Heart left ventricle (tissue), 16 donors: ENCODE data around the gene PFN4. TPM values are rescaled to one million over a fixed set of nuclear protein-coding genes. Genes with fewer than 3 reads are reported as not detected.
A peak's percentile ranks its signal among the peaks of the same experiment; 100 is the strongest.

Source experiments
- ATAC-seq, 4 donors: fragments of 200-7000 bp; cut with Tn5 transposase; one replicate each; pipeline ENCODE4 v1.9.1; 2020 to 2022; ENCODE audit warnings: moderate library complexity in 4 of 4, mild to moderate bottlenecking in 3 of 4, moderate number of reproducible peaks in 1 of 4
- DNase-seq, 5 donors: peaks; one replicate each; pipeline ENCODE4 v3.0.0-alpha.2; 2020
- H3K27ac ChIP-seq, 12 donors: fragments of 200-600 bp; sonication (generic) in 4 of 12; one replicate each; pipeline versions ENCODE4 v1.5.0 to v1.8.0; 2016 to 2022; ENCODE audit warnings: mild to moderate bottlenecking in 2 of 12
- H3K27me3 ChIP-seq, 9 donors: fragments of 200-600 bp; sonication (generic) in 2 of 9; one replicate each; pipeline versions ENCODE4 v1.5.1 to v1.8.0; 2016 to 2022; ENCODE audit warnings: mild to moderate bottlenecking in 3 of 9
- H3K36me3 ChIP-seq, 9 donors: fragments of 200-600 bp; sonication (generic) in 2 of 9; one replicate each; pipeline versions ENCODE4 v1.5.0 to v1.8.0; 2018 to 2022; ENCODE audit warnings: mild to moderate bottlenecking in 2 of 9
- H3K4me1 ChIP-seq, 12 donors: fragments of 200-600 bp; sonication (generic) in 4 of 12; one replicate each; pipeline versions ENCODE4 v1.5.0 to v1.8.0; 2016 to 2022; ENCODE audit warnings: mild to moderate bottlenecking in 3 of 12
- H3K4me3 ChIP-seq, 12 donors: fragments of 200-600 bp; sonication (generic) in 4 of 12; one replicate each; pipeline versions ENCODE4 v1.5.0 to v1.8.0; 2017 to 2022; ENCODE audit warnings: mild to moderate bottlenecking in 9 of 12, moderate library complexity in 4 of 12
- H3K9me3 ChIP-seq, 12 donors: fragments of 200-600 bp; sonication (generic) in 4 of 12; one replicate each; pipeline versions ENCODE4 v1.5.0 to v1.8.0; 2016 to 2022; ENCODE audit warnings: mild to moderate bottlenecking in 1 of 12
- POLR2A ChIP-seq, 2 donors: fragments of 450-650 bp; IDR thresholded peaks; one replicate each; pipeline ENCODE4 v1.6.1; 2017; ENCODE audit warnings: antibody characterized with exemption in 2 of 2, mild to moderate bottlenecking in 2 of 2, moderate library complexity in 2 of 2
- WGBS, 4 donors: extraction: QIAGEN DNeasy Blood & Tissue Kit in 2 of 4; methylation state at CpG; one replicate each; pipeline versions ENCODE4 v1.1.5 to v1.1.7; 2013 to 2018; 5-methylcytosine and 5-hydroxymethylcytosine counted together
- intact Hi-C, 10 donors: fragments of 100-400 bp; cut with DNase I; formaldehyde crosslinking; loops; one replicate each; pipeline versions ENCODE4 v1.11.1 to v1.14.2; 2022
- polyA plus RNA-seq, 2 donors: library from polyadenylated mRNA; stranded (reverse); fragments of 200-250 nt; gene quantifications; one replicate each; pipeline ENCODE4 v1.2.3, GENCODE V29; 2013
- total RNA-seq, 9 donors: library from RNA; depleted of rRNA in 2 of 9; stranded (reverse); fragments of >200 nt in 2 of 9; fragmentation: NEBNext Ultra II Directional in 3 of 9; extraction: Animal tissue kit (Norgen Biotek cat#: 25700) in 3 of 9; gene quantifications; one replicate each; pipeline versions ENCODE4 v1.1.0 to v1.2.4, GENCODE V29; 2016 to 2023
- TF ChIP-seq, protein P1 (sequence below), 12 donors: fragments of 200-600 bp; sonication (generic) in 4 of 12; IDR thresholded peaks; one replicate each; pipeline versions ENCODE4 v1.5.0 to v1.8.0; 2018 to 2022; ENCODE audit warnings: antibody characterized with exemption in 12 of 12, mild to moderate bottlenecking in 5 of 12
- donor health status: ischemic (EF 13 %, LVEDD 7.1; RV severe dilation, severe dysfunction).
- donor health status: healthy with polysubstance abuse.
- donor health status: DM: no; HTN: yes; CAD: no.
- donor health status: DM: no; HTN: no; CAD: no.
- donor health status: ischemic (EF 25% LVEDD 6.9; RV normal size, moderate dysfunction).
- donor health status: ischemic (EF 25% LVEDD 5.7; RV mildly dilated, moderate dysfunction).
- donor health status: healthy.
- donor health status: DM: yes; HTN: yes; CAD: no.
- donor health status: ischemic (EF 35%, LVEDD 5.7; RV mildly dilated, moderate dysfunction).
- donor health status: nonischemic (EF 11% LVEDD 7.7; RV severe dilation, severe dysfunction).
- donor health status: DM: yes; HTN: yes; CAD: no.
- donor health status: PGD.
- donor health status: ischemic (EF 29% LVEDD 5.4; RV normal size, mild dysfunction).
- donor health status: nonischemic (EF 23%, LVEDD 6.1; RV moderate dilation, normal function).

Gene PFN4
- total and polyA plus RNA-seq, 11 donors: 0.14 to 2.1 (median 0.59) TPM; not detected in 4

DNA sequence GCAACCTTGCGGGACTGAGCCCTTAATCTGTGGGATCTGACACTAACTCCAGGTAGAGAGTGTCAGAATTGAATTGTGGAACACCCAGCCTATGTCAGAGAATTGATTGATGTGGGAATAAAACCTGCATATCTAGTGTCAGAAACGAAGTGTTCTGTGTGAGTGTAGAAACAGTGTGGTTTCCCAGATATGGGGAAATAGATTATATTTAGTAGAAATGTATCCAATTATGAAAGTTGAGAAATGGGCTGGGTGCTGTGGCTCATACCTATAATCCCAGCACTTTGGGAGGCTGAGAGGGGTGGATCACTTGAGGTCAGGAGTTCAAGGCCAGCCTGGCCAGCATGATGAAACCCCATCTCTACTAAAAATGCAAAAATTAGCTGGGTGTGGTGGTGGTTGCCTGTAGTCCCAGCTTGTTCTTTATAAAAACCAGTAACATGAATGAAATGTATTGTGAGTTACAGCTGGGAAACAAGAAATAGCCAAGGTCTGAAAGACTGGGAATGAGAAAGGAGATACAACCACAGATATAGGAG is 34.2 kb downstream of the PFN4 start:
- peaks cover 0 to 14% (median 6%) of the 10 kb centered on the region in 12 donors for H3K4me1 ChIP-seq
- TF ChIP-seq POLR2A (IDR thresholded peaks at IDR 0.05): no peak
- TF ChIP-seq, protein P1, sequence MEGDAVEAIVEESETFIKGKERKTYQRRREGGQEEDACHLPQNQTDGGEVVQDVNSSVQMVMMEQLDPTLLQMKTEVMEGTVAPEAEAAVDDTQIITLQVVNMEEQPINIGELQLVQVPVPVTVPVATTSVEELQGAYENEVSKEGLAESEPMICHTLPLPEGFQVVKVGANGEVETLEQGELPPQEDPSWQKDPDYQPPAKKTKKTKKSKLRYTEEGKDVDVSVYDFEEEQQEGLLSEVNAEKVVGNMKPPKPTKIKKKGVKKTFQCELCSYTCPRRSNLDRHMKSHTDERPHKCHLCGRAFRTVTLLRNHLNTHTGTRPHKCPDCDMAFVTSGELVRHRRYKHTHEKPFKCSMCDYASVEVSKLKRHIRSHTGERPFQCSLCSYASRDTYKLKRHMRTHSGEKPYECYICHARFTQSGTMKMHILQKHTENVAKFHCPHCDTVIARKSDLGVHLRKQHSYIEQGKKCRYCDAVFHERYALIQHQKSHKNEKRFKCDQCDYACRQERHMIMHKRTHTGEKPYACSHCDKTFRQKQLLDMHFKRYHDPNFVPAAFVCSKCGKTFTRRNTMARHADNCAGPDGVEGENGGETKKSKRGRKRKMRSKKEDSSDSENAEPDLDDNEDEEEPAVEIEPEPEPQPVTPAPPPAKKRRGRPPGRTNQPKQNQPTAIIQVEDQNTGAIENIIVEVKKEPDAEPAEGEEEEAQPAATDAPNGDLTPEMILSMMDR (IDR thresholded peaks at IDR 0.05): no peak
- 65 to 93% (median 80%) methylated on average over 2 of the region's 2 CpGs for WGBS, 4 donors
- H3K36me3 ChIP-seq: peaks cover 0 to 18% (median 6%) of the 10 kb centered on the region in 9 donors
- no peak for ATAC-seq
- DNase-seq: no peak
- no peak overlapping the region for H3K27ac ChIP-seq
- H3K27me3 ChIP-seq: no peaks in the 10 kb centered on the region
- no peaks in the 10 kb centered on the region for H3K9me3 ChIP-seq
- no peak overlapping the region for H3K4me3 ChIP-seq
- intact Hi-C loops: loop anchor here in 4 of 10 donors (5.0 to 10.0 kb wide), 4 partner anchors 33 to 264 kb away; partner anchors contain the start of genes FAM228B (in 1 of the 4) and PFN4 (in 1 of the 4)

DNA sequence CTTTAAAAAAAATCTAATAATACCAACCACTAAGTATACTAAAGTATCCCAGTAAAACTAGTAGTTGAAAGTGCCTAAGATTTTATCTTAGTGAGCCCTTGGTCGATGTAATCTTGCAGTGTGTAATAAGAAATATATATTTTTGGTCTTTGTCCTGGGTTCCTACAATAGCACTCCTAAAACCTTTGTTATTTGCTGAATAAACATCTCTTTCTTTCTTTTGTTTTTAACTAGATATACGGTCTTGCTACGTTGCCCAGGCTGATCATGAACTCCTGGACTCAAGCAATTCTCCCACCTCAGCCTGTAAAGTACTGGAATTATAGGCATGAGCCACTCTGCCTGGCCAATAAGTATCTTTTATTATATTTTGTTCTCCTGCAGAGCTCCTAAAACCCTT is 36.1 kb downstream of the PFN4 start:
- H3K9me3 ChIP-seq: no peaks in the 10 kb centered on the region
- H3K36me3 ChIP-seq: peaks cover 0 to 30% (median 14%) of the 10 kb centered on the region in 9 donors
- DNase-seq (no peak), ATAC-seq (no peak)
- no peak overlapping the region for H3K27ac ChIP-seq
- intact Hi-C loops: loop anchor here in 4 of 10 donors (5.0 to 10.0 kb wide), 4 partner anchors 35 to 262 kb away; partner anchors contain the start of genes FAM228B (in 1 of the 4) and PFN4 (in 1 of the 4)
- no peak overlapping the region for H3K4me3 ChIP-seq
- 89 to 92% (median 90%) methylated on average over 3 of the region's 3 CpGs for WGBS, 4 donors
- no peak for TF ChIP-seq POLR2A (IDR thresholded peaks at IDR 0.05)
- TF ChIP-seq, protein P1 (IDR thresholded peaks at IDR 0.05): no peak
- H3K27me3 ChIP-seq: no peaks in the 10 kb centered on the region
- peaks cover 0 to 27% (median 13%) of the 10 kb centered on the region in 12 donors for H3K4me1 ChIP-seq

DNA sequence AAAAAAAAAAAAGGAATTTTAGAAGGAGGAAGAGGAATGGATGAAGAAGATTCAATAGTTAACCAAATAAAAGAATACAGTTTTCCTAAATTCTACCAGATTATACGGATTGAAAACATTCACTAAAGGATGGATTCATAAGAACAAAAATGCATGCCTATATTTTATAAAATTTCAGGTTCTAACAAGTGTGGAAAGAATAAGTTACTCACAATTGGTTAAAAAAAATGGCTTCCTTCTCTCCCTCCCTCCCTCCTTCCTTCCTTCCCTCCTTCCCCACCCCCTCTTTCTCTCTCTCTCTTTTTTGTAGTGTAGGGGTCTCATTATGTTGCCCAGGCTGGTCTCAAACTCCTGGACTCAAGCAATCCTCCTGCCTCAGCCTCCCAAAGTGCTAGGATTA is 36.9 kb downstream of the PFN4 start:
- TF ChIP-seq, protein P1 (IDR thresholded peaks at IDR 0.05): no peak
- no peak for TF ChIP-seq POLR2A (IDR thresholded peaks at IDR 0.05)
- H3K9me3 ChIP-seq: no peaks in the 10 kb centered on the region
- no peaks in the 10 kb centered on the region for H3K27me3 ChIP-seq
- H3K4me3 ChIP-seq: no peak overlapping the region
- intact Hi-C loops: loop anchor here in 4 of 10 donors (5.0 to 10.0 kb wide), 4 partner anchors 36 to 261 kb away; partner anchors contain the start of genes FAM228B (in 1 of the 4) and PFN4 (in 1 of the 4)
- 86 to 93% (median 91%) methylated on average over 1 of the region's 1 CpG for WGBS, 4 donors
- DNase-seq (no peak), ATAC-seq (no peak)
- peaks cover 0 to 36% (median 19%) of the 10 kb centered on the region in 9 donors for H3K36me3 ChIP-seq
- H3K4me1 ChIP-seq: peaks cover 0 to 27% (median 13%) of the 10 kb centered on the region in 12 donors
- H3K27ac ChIP-seq: no peak overlapping the region

DNA sequence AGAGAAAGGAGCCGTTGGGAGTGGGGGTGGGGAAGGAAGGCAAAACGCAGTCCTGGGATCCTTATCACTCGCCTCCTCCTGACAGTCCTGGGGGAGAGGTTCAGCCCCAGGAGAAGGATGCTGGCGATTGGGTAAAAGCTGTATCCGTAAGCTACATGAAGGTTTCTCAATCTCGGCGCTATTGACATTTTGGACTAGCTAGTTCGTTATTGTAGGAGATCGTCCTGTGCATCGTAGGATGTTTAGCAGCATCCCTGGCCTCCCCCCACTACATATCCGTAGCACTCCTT is 38.0 kb downstream of the PFN4 start:
- intact Hi-C loops: loop anchor here in 8 of 10 donors (2.0 to 10.0 kb wide), 7 partner anchors 37 to 262 kb away; partner anchors contain the start of genes FAM228B (in 5 of the 8), PFN4 (in 5 of the 8) and ATAD2B (in 1 of the 8)

More for the DNA sequence above, 38.0 kb downstream of the PFN4 start:
- WGBS, 4 donors: 11 to 22% (median 14%) methylated on average over 11 of the region's 11 CpGs
- peaks cover 0 to 46% (median 30%) of the 10 kb centered on the region in 9 donors for H3K36me3 ChIP-seq
- H3K9me3 ChIP-seq: no peaks in the 10 kb centered on the region
- H3K27me3 ChIP-seq: no peaks in the 10 kb centered on the region
- TF ChIP-seq POLR2A (IDR thresholded peaks at IDR 0.05): no peak
- TF ChIP-seq, protein P1 (IDR thresholded peaks at IDR 0.05): no peak
- H3K4me3 ChIP-seq: peak overlapping the region; percentile 34 to 81 (median 69)
- peak overlapping the region; percentile 85 to 98 (median 92) for H3K27ac ChIP-seq
- DNase-seq (no peak), ATAC-seq (peak in 1 of 4 donors; percentile 5)
- H3K4me1 ChIP-seq: peaks cover 0 to 27% (median 13%) of the 10 kb centered on the region in 12 donors
